Activated CD4-positive, alpha-beta T cell treated with anti-CD3 and anti-CD28 coated beads for 48 hours (primary cell): ENCODE data around the gene ATP6V1A.

ENCODE experiments used
- DNase-seq: peaks from one replicate; pipeline ENCODE4 v3.0.0-alpha.2; 2020

The ATP6V1A gene

GRCh38 chr3:113747283-113748046 lies 630 bp downstream of the ATP6V1A start:
- peak; percentile 65 for DNase-seq

- DNase-seq, result no peak
These were observed 4.3 kb downstream of the ATP6V1A start for GRCh38 chr3:113751141-113751540.

GRCh38 chr3:113753376-113753985 lies 6.6 kb downstream of the ATP6V1A start:
- DNase-seq, result no peak

- no peak for DNase-seq
These were observed 7.8 kb downstream of the ATP6V1A start for GRCh38 chr3:113754494-113755159.

GRCh38 chr3:113758389-113759024 lies 11.7 kb downstream of the ATP6V1A start:
- DNase-seq, result no peak

GRCh38 chr3:113764698-113765097 lies 17.9 kb downstream of the ATP6V1A start:
- DNase-seq, result no peak

GRCh38 chr3:113769551-113769950 lies 22.7 kb downstream of the ATP6V1A start:
- no peak for DNase-seq

GRCh38 chr3:113771993-113772392 lies 25.2 kb downstream of the ATP6V1A start:
- no peak for DNase-seq

- no peak for DNase-seq
These were observed 26.5 kb downstream of the ATP6V1A start for GRCh38 chr3:113773381-113773780.

GRCh38 chr3:113775516-113775915 lies 28.7 kb downstream of the ATP6V1A start:
- DNase-seq, result no peak

- DNase-seq, result no peak
These were observed 29.7 kb downstream of the ATP6V1A start for GRCh38 chr3:113776564-113776963.

GRCh38 chr3:113783463-113783862 lies 36.6 kb downstream of the ATP6V1A start:
- DNase-seq, result no peak

- no peak for DNase-seq
These were observed 37.1 kb downstream of the ATP6V1A start for GRCh38 chr3:113783980-113784379.

GRCh38 chr3:113791381-113791780 lies 44.5 kb downstream of the ATP6V1A start:
- DNase-seq, result no peak

- DNase-seq, result no peak
These were observed 47.7 kb downstream of the ATP6V1A start for GRCh38 chr3:113794526-113794925.

- DNase-seq, result no peak
These were observed 48.9 kb downstream of the ATP6V1A start for GRCh38 chr3:113795693-113796092.

GRCh38 chr3:113802795-113803455 lies 56.1 kb downstream of the ATP6V1A start:
- DNase-seq, result no peak

- no peak for DNase-seq
These were observed 57.8 kb downstream of the ATP6V1A start for GRCh38 chr3:113804661-113805060.

GRCh38 chr3:113805249-113805648 lies 58.4 kb downstream of the ATP6V1A start:
- DNase-seq, result no peak

- no peak for DNase-seq
These were observed 66.0 kb downstream of the ATP6V1A start for GRCh38 chr3:113812854-113813253.

GRCh38 chr3:113819866-113820265 lies 73.0 kb downstream of the ATP6V1A start:
- no peak for DNase-seq

- DNase-seq, result no peak
These were observed 78.3 kb downstream of the ATP6V1A start for GRCh38 chr3:113825090-113825489.

GRCh38 chr3:113828600-113828999 lies 81.8 kb downstream of the ATP6V1A start:
- DNase-seq, result no peak
